NT2/D1 (cell line): ENCODE data around the gene EP400.

ENCODE experiments used
- YY1 ChIP-seq: IDR thresholded peaks from 2 replicates; pipeline ENCODE4 v1.6.1; 2011; ENCODE audit not compliant: insufficient read length, insufficient read depth
- ZNF274 ChIP-seq: IDR thresholded peaks from 2 replicates; pipeline ENCODE4 v1.6.1; 2011; ENCODE audit warnings: mild to moderate bottlenecking, low read depth, low read length

- TF ChIP-seq ZNF274 (no peak), YY1 (no peak)
These were observed 9.4 kb downstream of the EP400 start for GRCh38 chr12:131959116-131959515.
